HL-60 (cell line): ENCODE data around the gene HMCN2.
"Not testable (repeated sequence)": the region's sequence is repeated elsewhere in the genome, so short reads cannot be mapped to it uniquely, and the experiment has no call there.

Experiments used
- DNase-seq, 2 experiments: peaks; one replicate each; pipeline ENCODE4 v3.0.0-alpha.2; 2010 to 2020; ENCODE audit warnings: low read depth in 1 of 2, low spot score in 1 of 2
- H3K27ac ChIP-seq: fragments of 250-450 bp; sonication (Bioruptor Pico); replicated peaks from 2 replicates; pipeline ENCODE4 v1.5.1; 2020; ENCODE audit warnings: mild to moderate bottlenecking, moderate library complexity
- H3K27me3 ChIP-seq: fragments of 250-450 bp; sonication (Bioruptor Pico); 2 replicates; pipeline ENCODE4 v1.5.1; 2021; ENCODE audit warnings: mild to moderate bottlenecking, moderate library complexity; ENCODE audit not compliant: insufficient read depth, poor library complexity, severe bottlenecking
- H3K4me3 ChIP-seq: replicated peaks from 2 replicates; pipeline ENCODE4 v1.5.1; 2011; ENCODE audit warnings: mild to moderate bottlenecking, control low read depth, low read length; ENCODE audit not compliant: insufficient read depth
- GABPA ChIP-seq: IDR thresholded peaks from 2 replicates; pipeline ENCODE4 v1.6.1; 2012; ENCODE audit warnings: low read depth
- POLR2AphosphoS5 ChIP-seq: IDR thresholded peaks from 2 replicates; pipeline ENCODE4 v1.6.1; 2012; ENCODE audit warnings: low read depth
- SPI1 ChIP-seq: IDR thresholded peaks from 2 replicates; pipeline ENCODE4 v1.6.1; 2012; ENCODE audit warnings: low read depth, mild to moderate bottlenecking, borderline replicate concordance
- TF ChIP-seq, protein P1 (sequence below): IDR thresholded peaks from 2 replicates; pipeline ENCODE4 v1.6.1; 2012; ENCODE audit warnings: low read depth; ENCODE audit not compliant: insufficient replicate concordance
- TF ChIP-seq, protein P2 (sequence below): IDR thresholded peaks from one replicate; pipeline ENCODE4 v1.5.1; 2011; ENCODE audit warnings: low read length, control low read depth, inconsistent platforms; ENCODE audit not compliant: insufficient read depth

The HMCN2 gene

DNA sequence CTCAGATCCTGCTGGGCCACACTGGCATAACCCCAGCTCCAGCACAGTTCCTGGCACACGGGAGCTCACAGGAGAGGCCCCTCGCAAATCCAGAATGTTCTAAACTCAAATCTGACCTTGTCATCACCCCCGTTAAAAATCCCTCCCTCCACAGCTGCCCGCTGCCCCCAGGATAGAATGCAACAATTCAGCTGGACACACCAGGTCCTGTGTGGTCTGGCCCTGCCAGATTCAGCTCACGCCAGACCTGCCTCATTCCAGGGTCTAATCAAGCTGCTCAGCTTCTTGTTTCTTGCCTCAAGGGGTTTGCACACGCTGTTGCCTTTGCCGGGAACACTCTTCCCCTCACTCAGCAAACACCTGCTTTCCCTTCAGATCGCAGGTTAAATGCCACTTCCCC, 134.2 kb downstream of the HMCN2 start:
- no peak for DNase-seq
- H3K4me3 ChIP-seq, result no peak overlapping the region
- H3K27me3 ChIP-seq, result no peaks in the 10 kb centered on the region
- no peak overlapping the region for H3K27ac ChIP-seq
- no peak for TF ChIP-seq SPI1
- TF ChIP-seq GABPA, result no peak
- no peak for TF ChIP-seq POLR2AphosphoS5
- TF ChIP-seq, protein P1, sequence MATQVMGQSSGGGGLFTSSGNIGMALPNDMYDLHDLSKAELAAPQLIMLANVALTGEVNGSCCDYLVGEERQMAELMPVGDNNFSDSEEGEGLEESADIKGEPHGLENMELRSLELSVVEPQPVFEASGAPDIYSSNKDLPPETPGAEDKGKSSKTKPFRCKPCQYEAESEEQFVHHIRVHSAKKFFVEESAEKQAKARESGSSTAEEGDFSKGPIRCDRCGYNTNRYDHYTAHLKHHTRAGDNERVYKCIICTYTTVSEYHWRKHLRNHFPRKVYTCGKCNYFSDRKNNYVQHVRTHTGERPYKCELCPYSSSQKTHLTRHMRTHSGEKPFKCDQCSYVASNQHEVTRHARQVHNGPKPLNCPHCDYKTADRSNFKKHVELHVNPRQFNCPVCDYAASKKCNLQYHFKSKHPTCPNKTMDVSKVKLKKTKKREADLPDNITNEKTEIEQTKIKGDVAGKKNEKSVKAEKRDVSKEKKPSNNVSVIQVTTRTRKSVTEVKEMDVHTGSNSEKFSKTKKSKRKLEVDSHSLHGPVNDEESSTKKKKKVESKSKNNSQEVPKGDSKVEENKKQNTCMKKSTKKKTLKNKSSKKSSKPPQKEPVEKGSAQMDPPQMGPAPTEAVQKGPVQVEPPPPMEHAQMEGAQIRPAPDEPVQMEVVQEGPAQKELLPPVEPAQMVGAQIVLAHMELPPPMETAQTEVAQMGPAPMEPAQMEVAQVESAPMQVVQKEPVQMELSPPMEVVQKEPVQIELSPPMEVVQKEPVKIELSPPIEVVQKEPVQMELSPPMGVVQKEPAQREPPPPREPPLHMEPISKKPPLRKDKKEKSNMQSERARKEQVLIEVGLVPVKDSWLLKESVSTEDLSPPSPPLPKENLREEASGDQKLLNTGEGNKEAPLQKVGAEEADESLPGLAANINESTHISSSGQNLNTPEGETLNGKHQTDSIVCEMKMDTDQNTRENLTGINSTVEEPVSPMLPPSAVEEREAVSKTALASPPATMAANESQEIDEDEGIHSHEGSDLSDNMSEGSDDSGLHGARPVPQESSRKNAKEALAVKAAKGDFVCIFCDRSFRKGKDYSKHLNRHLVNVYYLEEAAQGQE, result no peak

DNA sequence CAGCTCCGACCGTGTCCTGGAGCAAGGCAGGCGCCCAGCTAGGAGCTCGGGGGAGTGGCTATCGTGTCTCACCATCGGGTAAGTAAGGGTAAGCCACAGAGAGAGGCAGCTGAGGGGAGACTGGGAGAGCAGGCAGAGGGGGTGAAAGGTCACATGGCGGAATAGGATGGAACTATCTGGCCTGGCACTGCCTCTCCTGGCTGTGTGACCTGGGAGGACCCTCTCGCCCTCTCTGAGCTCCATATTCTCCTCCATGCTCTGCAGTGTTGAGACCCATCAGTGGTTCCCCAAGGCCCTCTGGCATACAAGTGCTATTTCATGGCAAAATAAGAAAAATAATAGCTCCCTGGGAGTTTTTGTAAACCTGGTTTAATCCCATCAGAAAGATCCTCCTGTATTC, 135.3 kb downstream of the HMCN2 start:
- no peaks in the 10 kb centered on the region for H3K27me3 ChIP-seq
- TF ChIP-seq, protein P2, sequence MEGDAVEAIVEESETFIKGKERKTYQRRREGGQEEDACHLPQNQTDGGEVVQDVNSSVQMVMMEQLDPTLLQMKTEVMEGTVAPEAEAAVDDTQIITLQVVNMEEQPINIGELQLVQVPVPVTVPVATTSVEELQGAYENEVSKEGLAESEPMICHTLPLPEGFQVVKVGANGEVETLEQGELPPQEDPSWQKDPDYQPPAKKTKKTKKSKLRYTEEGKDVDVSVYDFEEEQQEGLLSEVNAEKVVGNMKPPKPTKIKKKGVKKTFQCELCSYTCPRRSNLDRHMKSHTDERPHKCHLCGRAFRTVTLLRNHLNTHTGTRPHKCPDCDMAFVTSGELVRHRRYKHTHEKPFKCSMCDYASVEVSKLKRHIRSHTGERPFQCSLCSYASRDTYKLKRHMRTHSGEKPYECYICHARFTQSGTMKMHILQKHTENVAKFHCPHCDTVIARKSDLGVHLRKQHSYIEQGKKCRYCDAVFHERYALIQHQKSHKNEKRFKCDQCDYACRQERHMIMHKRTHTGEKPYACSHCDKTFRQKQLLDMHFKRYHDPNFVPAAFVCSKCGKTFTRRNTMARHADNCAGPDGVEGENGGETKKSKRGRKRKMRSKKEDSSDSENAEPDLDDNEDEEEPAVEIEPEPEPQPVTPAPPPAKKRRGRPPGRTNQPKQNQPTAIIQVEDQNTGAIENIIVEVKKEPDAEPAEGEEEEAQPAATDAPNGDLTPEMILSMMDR, result no peak
- TF ChIP-seq POLR2AphosphoS5, result no peak
- TF ChIP-seq GABPA, result no peak
- TF ChIP-seq, protein P1, result no peak
- no peak for TF ChIP-seq SPI1
- no peak for DNase-seq
- H3K27ac ChIP-seq, result no peak overlapping the region
- H3K4me3 ChIP-seq, result no peak overlapping the region

DNA sequence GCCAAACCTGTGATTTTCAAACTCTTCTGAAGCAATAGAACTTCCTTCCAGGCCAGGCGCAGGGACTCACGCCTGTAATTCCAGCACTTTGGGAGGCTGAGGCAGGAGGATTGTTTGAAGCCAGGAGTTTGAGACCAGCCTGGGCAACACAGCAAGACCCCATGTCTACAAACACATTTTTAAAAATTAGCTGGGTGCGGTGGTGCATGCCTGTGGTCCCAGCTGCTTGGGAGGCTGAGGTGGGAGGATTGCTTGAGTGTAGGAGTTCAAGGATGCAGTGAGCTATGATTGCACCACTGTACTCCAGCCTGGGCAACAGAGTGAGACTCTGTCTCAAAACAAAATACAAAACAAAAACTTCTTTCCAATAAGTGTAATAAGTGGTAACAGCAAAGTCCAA, 136.2 kb downstream of the HMCN2 start:
- not testable (repeated sequence) for H3K27me3 ChIP-seq, H3K4me3 ChIP-seq, H3K27ac ChIP-seq, DNase-seq

DNA sequence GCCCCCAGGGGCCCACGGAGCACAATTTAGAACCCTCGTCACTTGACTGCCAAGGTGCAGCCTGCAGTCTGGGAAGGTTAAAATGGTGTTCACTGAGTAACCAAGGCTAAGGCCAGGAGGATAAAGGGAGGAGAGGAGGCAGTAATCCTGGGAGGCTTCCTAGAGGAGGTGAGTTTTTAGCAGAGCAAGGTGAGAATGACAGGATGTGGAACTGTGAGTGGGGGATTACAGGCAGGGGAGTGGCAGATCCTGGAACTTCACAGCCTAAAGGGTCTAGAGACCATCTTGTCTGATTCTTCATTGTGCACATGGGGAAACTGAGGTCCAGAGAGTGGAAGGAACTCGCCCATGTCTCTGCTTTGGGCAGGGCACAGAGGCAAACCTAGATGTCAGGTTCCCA, 136.7 kb downstream of the HMCN2 start:
- Histone ChIP-seq H3K27ac (no peak overlapping the region), H3K4me3 (no peak overlapping the region), H3K27me3 (no peaks in the 10 kb centered on the region)
- no peak for DNase-seq
- TF ChIP-seq SPI1, result no peak
- TF ChIP-seq POLR2AphosphoS5, result no peak
- TF ChIP-seq, protein P1, result no peak
- TF ChIP-seq GABPA, result no peak
